Esophagus squamous epithelium (tissue), 4 donors: ENCODE measurements around the gene FBXL19.

Source experiments
- CTCF ChIP-seq, 6 experiments: fragments of 450-650 bp in 4 of 6; fragments of 200-600 bp in 2 of 6; sonication (generic) in 2 of 6; IDR thresholded peaks; one replicate each; pipeline ENCODE4 v1.5.1; 2016 to 2019; ENCODE audit warnings: antibody characterized with exemption in 6 of 6, mild to moderate bottlenecking in 4 of 6, moderate library complexity in 4 of 6
- POLR2A ChIP-seq, 4 donors: fragments of 450-650 bp; IDR thresholded peaks; one replicate each; pipeline ENCODE4 v1.6.1; 2017; ENCODE audit warnings: antibody characterized with exemption in 4 of 4, mild to moderate bottlenecking in 4 of 4, moderate library complexity in 3 of 4

- TF ChIP-seq CTCF (IDR thresholded peaks at IDR 0.05) (no peak), POLR2A (IDR thresholded peaks at IDR 0.05) (no peak)
Measured at GRCh38 chr16:30895627-30896260, 27.6 kb upstream of the FBXL19 start.
